ENCODE results near the gene MRPL10. TPM values are rescaled to one million over a fixed set of nuclear protein-coding genes. Genes with fewer than 3 reads are reported as not detected.
A peak's percentile ranks its signal among the peaks of the same experiment; 100 is the strongest.

MRPL10 gene
- total RNA-seq, 6 experiments from 2014 or later = 14.4 to 26.1 (median 16.3) TPM

GRCh38 chr17:47873200-47874090, 42.1 kb upstream of the MRPL10 start:
- DNase-seq = no peak
- H3K27ac ChIP-seq = no peak overlapping the region
- TF ChIP-seq POLR2A (IDR thresholded peaks at IDR 0.05) (no peak), CTCF (IDR thresholded peaks at IDR 0.05) (no peak)
- H3K4me3 ChIP-seq = no peak overlapping the region
- no peaks in the 10 kb centered on the region for H3K9me3 ChIP-seq
- peaks cover 0 to 8% (median 4%) of the 10 kb centered on the region in 4 donors for H3K4me1 ChIP-seq
- ATAC-seq = no peak
- H3K36me3 ChIP-seq = no peaks in the 10 kb centered on the region
- WGBS (ENCODE audit: insufficient coverage, low coverage, low lambda C conversion rate, missing lambda C conversion rate) = 63% methylated on average over 4 of the region's 4 CpGs
- intact Hi-C loops (cut with DNase I) = no loop called here
- no peaks in the 10 kb centered on the region for H3K27me3 ChIP-seq

- H3K9me3 ChIP-seq = no peaks in the 10 kb centered on the region
- no CpG with 5 or more reads among the region's 15 CpGs for WGBS (ENCODE audit: insufficient coverage, low coverage, low lambda C conversion rate, missing lambda C conversion rate)
- intact Hi-C loops (cut with DNase I) = no loop called here
- H3K27ac ChIP-seq = no peak overlapping the region
- no peak overlapping the region for H3K4me3 ChIP-seq
- peaks cover 0 to 8% (median 4%) of the 10 kb centered on the region in 4 donors for H3K4me1 ChIP-seq
- TF ChIP-seq POLR2A (IDR thresholded peaks at IDR 0.05) (no peak), CTCF (IDR thresholded peaks at IDR 0.05) (no peak)
- ATAC-seq (no peak), DNase-seq (peak in 1 of 3 donors; percentile 35)
- H3K36me3 ChIP-seq = no peaks in the 10 kb centered on the region
- no peaks in the 10 kb centered on the region for H3K27me3 ChIP-seq
These were observed 41.4 kb upstream of the MRPL10 start for GRCh38 chr17:47872651-47873161.

- Histone ChIP-seq H3K9me3 (no peaks in the 10 kb centered on the region), H3K36me3 (no peaks in the 10 kb centered on the region), H3K4me1 (peaks cover 0 to 8% (median 4%) of the 10 kb centered on the region in 4 donors), H3K4me3 (no peak overlapping the region), H3K27ac (no peak overlapping the region), H3K27me3 (no peaks in the 10 kb centered on the region)
- DNase-seq = peak in 1 of 3 donors; percentile 37
- intact Hi-C loops (cut with DNase I) = no loop called here
- no peak for TF ChIP-seq CTCF (IDR thresholded peaks at IDR 0.05)
- TF ChIP-seq POLR2A (IDR thresholded peaks at IDR 0.05) = no peak
- 21% methylated on average over 24 of the region's 29 CpGs for WGBS (ENCODE audit: insufficient coverage, low coverage, low lambda C conversion rate, missing lambda C conversion rate)
- ATAC-seq = no peak
These were observed 40.8 kb upstream of the MRPL10 start for GRCh38 chr17:47872019-47872650.

GRCh38 chr17:47871048-47871447, 39.7 kb upstream of the MRPL10 start:
- Histone ChIP-seq H3K4me3 (no peak overlapping the region), H3K36me3 (no peaks in the 10 kb centered on the region), H3K4me1 (peaks cover 0 to 8% (median 4%) of the 10 kb centered on the region in 4 donors), H3K27ac (no peak overlapping the region), H3K27me3 (no peaks in the 10 kb centered on the region), H3K9me3 (no peaks in the 10 kb centered on the region)
- no peak for DNase-seq
- TF ChIP-seq POLR2A (IDR thresholded peaks at IDR 0.05) = no peak
- no peak for TF ChIP-seq CTCF (IDR thresholded peaks at IDR 0.05)
- no peak for ATAC-seq
- intact Hi-C loops (cut with DNase I) = no loop called here

Data from right lobe of liver (tissue), 6 donors.